Gastroesophageal sphincter (tissue), 3 donors: ENCODE data around the gene COL11A2.
A peak's percentile ranks its signal among the peaks of the same experiment; 100 is the strongest.

Experiments used
- CTCF ChIP-seq, 4 experiments: fragments of 200-600 bp in 2 of 4; fragments of 450-650 bp in 2 of 4; sonication (generic) in 1 of 4; IDR thresholded peaks; one replicate each; pipeline ENCODE4 v1.5.1; 2017 to 2019; ENCODE audit warnings: antibody characterized with exemption in 4 of 4, mild to moderate bottlenecking in 2 of 4, moderate library complexity in 2 of 4
- EP300 ChIP-seq: sonication (generic); formaldehyde crosslinking; IDR thresholded peaks from one replicate; pipeline ENCODE4 v1.6.1; 2017; ENCODE audit warnings: antibody characterized with exemption, mild to moderate bottlenecking
- POLR2A ChIP-seq, 2 donors: fragments of 450-650 bp; IDR thresholded peaks; one replicate each; pipeline ENCODE4 v1.6.1; 2017; ENCODE audit warnings: antibody characterized with exemption in 2 of 2, mild to moderate bottlenecking in 2 of 2, moderate library complexity in 1 of 2
- POLR2AphosphoS5 ChIP-seq: sonication (generic); formaldehyde crosslinking; IDR thresholded peaks from one replicate; pipeline ENCODE4 v1.6.1; 2017; ENCODE audit warnings: antibody characterized with exemption

DNA sequence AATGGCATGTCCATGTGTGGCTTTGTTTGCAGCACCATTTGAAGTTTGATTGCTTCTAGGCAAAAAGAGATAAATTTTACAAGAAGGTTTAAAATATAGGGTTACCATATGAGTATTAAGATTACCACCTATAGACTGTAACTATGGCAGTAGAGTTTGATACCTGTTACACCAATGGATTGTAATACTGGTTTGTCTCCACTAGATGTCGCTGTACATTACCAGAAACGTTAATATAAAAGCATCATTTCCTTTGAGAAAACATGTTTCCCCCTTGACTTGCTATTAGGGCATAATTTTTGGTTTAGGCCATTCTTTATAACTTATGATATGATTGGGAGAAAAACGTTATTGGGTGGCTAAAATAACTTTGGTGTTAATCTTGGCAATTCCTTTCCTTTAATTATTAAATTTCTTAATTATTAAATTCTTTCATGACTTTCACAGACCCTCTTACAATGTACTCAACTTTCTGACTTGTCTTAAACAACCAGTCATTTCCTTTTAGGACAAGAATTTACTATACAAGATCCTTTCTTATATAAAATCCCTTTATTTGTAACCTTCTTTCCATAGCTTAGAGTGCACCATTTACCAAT is 73.6 kb downstream of the COL11A2 start:
- peak; percentile 85 to 94 (median 86) for TF ChIP-seq CTCF (IDR thresholded peaks at IDR 0.05)
- no peak for TF ChIP-seq POLR2A (IDR thresholded peaks at IDR 0.05)
- no peak for TF ChIP-seq POLR2AphosphoS5
- no peak for TF ChIP-seq EP300
